C4-2B (cell line): Measurements from ENCODE around the gene ORC6.

Source experiments
- CTCF ChIP-seq: fragments of 450-650 bp; conservative IDR thresholded peaks from 2 replicates; pipeline ENCODE4 v1.5.1; 2017; ENCODE audit warnings: mild to moderate bottlenecking
- ZFX ChIP-seq: fragments of 450-650 bp; IDR thresholded peaks from 2 replicates; pipeline ENCODE4 v1.6.1; 2017

GRCh38 chr16:46673320-46674013 is 16.0 kb upstream of the ORC6 start:
- TF ChIP-seq CTCF, result peak; percentile 95
- no peak for TF ChIP-seq ZFX
